NB4 (cell line): ENCODE data around the gene GRIN2A.

Experiments
- DNase-seq: peaks from one replicate; pipeline ENCODE4 v3.0.0; 2010; ENCODE audit warnings: low read depth
- H3K4me3 ChIP-seq: one replicate; pipeline ENCODE4 v1.5.1; 2011; ENCODE audit warnings: mild to moderate bottlenecking, low read depth, low read length, moderate library complexity
- CTCF ChIP-seq: IDR thresholded peaks from one replicate; pipeline ENCODE4 v1.5.1; 2012; ENCODE audit warnings: low read depth, low read length
- MYC ChIP-seq: IDR thresholded peaks from 2 replicates; pipeline ENCODE4 v1.6.1; 2011; ENCODE audit warnings: low read depth, low read length
- POLR2A ChIP-seq: IDR thresholded peaks from 2 replicates; pipeline ENCODE4 v1.6.1; 2011; ENCODE audit warnings: mild to moderate bottlenecking; ENCODE audit not compliant: insufficient read length; ENCODE audit errors: extremely low read depth
- TF ChIP-seq, protein P1 (sequence below): IDR thresholded peaks from 2 replicates; pipeline ENCODE4 v1.6.1; 2011; ENCODE audit warnings: low read depth, low read length

GRIN2A gene

GRCh38 chr16:9708972-9709620 is 473.1 kb downstream of the GRIN2A start:
- no peak for DNase-seq
- TF ChIP-seq MYC, result no peak
- no peak for TF ChIP-seq CTCF
- TF ChIP-seq, protein P1, sequence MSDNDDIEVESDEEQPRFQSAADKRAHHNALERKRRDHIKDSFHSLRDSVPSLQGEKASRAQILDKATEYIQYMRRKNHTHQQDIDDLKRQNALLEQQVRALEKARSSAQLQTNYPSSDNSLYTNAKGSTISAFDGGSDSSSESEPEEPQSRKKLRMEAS, result no peak
- no peak for TF ChIP-seq POLR2A
- H3K4me3 ChIP-seq, result no peak overlapping the region

DNA sequence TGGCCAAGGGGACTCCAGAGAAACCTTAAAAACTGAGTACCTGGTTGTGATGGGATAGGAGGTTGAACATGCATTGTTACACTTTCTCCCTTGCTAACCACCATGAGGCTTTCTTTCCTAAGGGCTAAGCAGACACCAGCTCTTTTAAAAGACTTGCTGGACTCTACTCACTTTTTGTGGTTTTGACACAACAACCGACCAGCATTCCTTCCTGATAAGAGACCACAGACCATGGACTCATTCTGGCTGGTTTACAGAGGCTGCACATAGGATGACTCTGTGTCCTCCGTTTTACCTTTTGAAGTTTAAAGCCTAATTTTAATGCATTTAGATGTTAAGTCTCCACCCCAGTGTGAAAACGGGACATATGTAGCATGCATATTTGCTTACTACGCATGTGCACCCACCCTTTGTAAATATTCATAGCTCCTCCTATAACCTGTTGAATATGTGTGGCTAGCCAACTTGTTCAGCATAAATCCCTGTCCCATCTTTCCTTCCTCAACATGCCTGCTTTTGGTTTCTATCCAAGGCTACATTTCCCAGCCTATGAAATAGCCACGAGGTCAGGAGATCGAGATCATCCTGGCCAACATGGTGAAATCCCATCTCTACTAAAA is 475.9 kb downstream of the GRIN2A start:
- peak; percentile 2 for DNase-seq
- TF ChIP-seq, protein P1, result no peak
- H3K4me3 ChIP-seq, result no peak overlapping the region

DNA sequence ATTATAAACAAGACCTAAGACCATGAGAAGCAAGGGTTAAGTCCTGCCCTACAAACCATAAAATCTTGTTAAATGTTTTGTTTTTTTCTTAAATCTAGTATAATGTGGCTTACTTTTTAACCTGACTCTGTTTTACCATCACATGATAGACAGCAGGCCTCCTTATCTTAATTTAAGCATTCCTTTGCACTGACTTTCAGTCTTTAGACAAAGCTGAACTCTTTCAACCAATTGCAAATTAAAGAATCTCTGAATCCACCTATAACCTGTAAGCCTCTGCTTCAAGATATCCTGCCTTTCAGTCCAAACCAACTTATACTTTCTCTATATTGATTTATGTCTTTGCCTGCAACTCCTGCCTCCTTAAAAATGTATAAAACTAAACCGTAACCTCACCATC is 478.5 kb downstream of the GRIN2A start:
- DNase-seq, result no peak
- no peak for TF ChIP-seq CTCF
- no peak for TF ChIP-seq POLR2A
- no peak for TF ChIP-seq MYC
- TF ChIP-seq, protein P1, result no peak
- H3K4me3 ChIP-seq, result no peak overlapping the region
